ENCODE results near the gene SWAP70. TPM values are rescaled to one million over a fixed set of nuclear protein-coding genes. Genes with fewer than 3 reads are reported as not detected.

The SWAP70 gene
- total and polyA plus RNA-seq, 9 of the 15 experiments (the other 6 are each of a cell fraction or from before 2014, with no cell fraction given), result 1.7 to 4.9 (median 3.9) TPM

- no peak for TF ChIP-seq MEF2D (tag; conservative IDR thresholded peaks at IDR 0.05; ENCODE audit: low read depth)
- TF ChIP-seq SMAD3 (CRISPR knock-in tag; conservative IDR thresholded peaks at IDR 0.05), result no peak
- peak in 1 of 2 experiments; percentile 24; a peak in 1 of 4 replicates for TF ChIP-seq MAZ (CRISPR knock-in tag; conservative IDR thresholded peaks at IDR 0.05 in 1 of 2, IDR thresholded peaks at IDR 0.05 in 1 of 2)
- TF ChIP-seq ZBTB9 (CRISPR knock-in tag; IDR thresholded peaks at IDR 0.05), result peak; percentile 49; the same call in 1 of the 2 replicates
- peak; percentile 70 for TF ChIP-seq SMC3 (conservative IDR thresholded peaks at IDR 0.05; ENCODE audit: insufficient read depth, low read depth, low read length)
- no peak for TF ChIP-seq ZNF699 (CRISPR knock-in tag; IDR thresholded peaks at IDR 0.05; ENCODE audit: insufficient replicate concordance)
- no peak for TF ChIP-seq SAP30 (IDR thresholded peaks at IDR 0.05; ENCODE audit: borderline replicate concordance, insufficient read depth, low read depth, low read length, poor library complexity, severe bottlenecking)
- TF ChIP-seq HDAC6 (IDR thresholded peaks at IDR 0.05; ENCODE audit: low read depth, low read length), result no peak
- peak; percentile 41; the same call in 1 of the 2 replicates for TF ChIP-seq HMBOX1 (IDR thresholded peaks at IDR 0.05)
- no peak for TF ChIP-seq ZNF146 (CRISPR knock-in tag; IDR thresholded peaks at IDR 0.05; ENCODE audit: unreplicated experiment)
- peak; percentile 34; the same call in 1 of the 2 replicates for TF ChIP-seq TFAP4 (CRISPR knock-in tag; IDR thresholded peaks at IDR 0.05; ENCODE audit: borderline replicate concordance)
- TF ChIP-seq PTRF (tag; IDR thresholded peaks at IDR 0.05), result no peak
- TF ChIP-seq ZNF445 (CRISPR knock-in tag; IDR thresholded peaks at IDR 0.05; ENCODE audit: low read depth), result no peak
- no peak for TF ChIP-seq PHF8 (IDR thresholded peaks at IDR 0.05; ENCODE audit: borderline replicate concordance, low read length)
- no peak for TF ChIP-seq CREB3 (tag; conservative IDR thresholded peaks at IDR 0.05; ENCODE audit: low read depth)
- no peak for TF ChIP-seq POLR3A (IDR thresholded peaks at IDR 0.05; ENCODE audit: borderline replicate concordance, extremely low read depth, insufficient read depth, insufficient read length)
- no peak for TF ChIP-seq ZNF431 (CRISPR knock-in tag; IDR thresholded peaks at IDR 0.05)
- no peak for TF ChIP-seq TGIF2 (CRISPR knock-in tag; IDR thresholded peaks at IDR 0.05)
- TF ChIP-seq MITF (IDR thresholded peaks at IDR 0.05), result no peak
- TF ChIP-seq CEBPB (tag; IDR thresholded peaks at IDR 0.05), result no peak
- TF ChIP-seq CBX3 (IDR thresholded peaks at IDR 0.05; ENCODE audit: borderline replicate concordance in 1 of 2, low read length in 2 of 2), result 0 out of 3 replicates have a peak, but pooled peaks of 1 of the 2 experiments have one; percentile 15
- TF ChIP-seq SNIP1 (IDR thresholded peaks at IDR 0.05; ENCODE audit: low read depth), result no peak
These were observed 84.6 kb downstream of the SWAP70 start (continued) for GRCh38 chr11:9748361-9748970.

All from K562 (cell line).